OCI-LY3 (cell line): ENCODE measurements around the gene RNASET2.

Source experiments
- H2AFZ ChIP-seq: fragments of 200-600, 300-600 bp; shearing (Covaris generic); 2 replicates; pipeline ENCODE4 v1.6.0; 2014; ENCODE audit warnings: antibody characterized with exemption, low read depth, low read length
- H3K27ac ChIP-seq: fragments of 200-600, 300-600 bp; sonication (generic); 2 replicates; pipeline ENCODE4 v1.5.1; 2014; ENCODE audit warnings: mild to moderate bottlenecking, low read length, moderate library complexity, mixed read lengths
- H3K27me3 ChIP-seq: fragments of 200-600, 300-600 bp; sonication (generic); 2 replicates; pipeline ENCODE4 v1.6.1; 2014; ENCODE audit warnings: low read depth, low read length, mixed read lengths
- H3K36me3 ChIP-seq: fragments of 200-600, 300-600 bp; sonication (generic); replicated peaks from 2 replicates; pipeline ENCODE3; 2014; ENCODE audit warnings: low read depth, low read length, mixed read lengths
- H3K4me1 ChIP-seq: fragments of 300-600, 200-600 bp; sonication (generic); 2 replicates; pipeline ENCODE4 v1.6.1; 2014; ENCODE audit warnings: low read length, mixed read lengths
- H3K4me2 ChIP-seq: fragments of 200-600, 300-600 bp; sonication (generic); 2 replicates; pipeline ENCODE4 v1.6.1; 2014; ENCODE audit warnings: low read length, mixed read lengths
- H3K4me3 ChIP-seq: fragments of 300-600, 200-600 bp; sonication (generic); 2 replicates; pipeline ENCODE4 v1.5.1; 2014; ENCODE audit warnings: antibody characterized with exemption, mild to moderate bottlenecking, low read length, moderate library complexity
- H3K79me2 ChIP-seq: fragments of 300-600, 200-600 bp; shearing (Covaris generic); 2 replicates; pipeline ENCODE4 v1.6.1; 2014; ENCODE audit warnings: mild to moderate bottlenecking, low read length, mixed read lengths
- H3K9ac ChIP-seq: fragments of 300-600, 200-600 bp; shearing (Covaris generic); 2 replicates; pipeline ENCODE4 v1.6.0; 2014; ENCODE audit warnings: mild to moderate bottlenecking, low read length, moderate library complexity
- H3K9me3 ChIP-seq: fragments of 200-600, 300-600 bp; shearing (Covaris generic); 2 replicates; pipeline ENCODE4 v1.6.1; 2014; ENCODE audit warnings: low read length, mixed read lengths; ENCODE audit not compliant: insufficient read depth
- H4K20me1 ChIP-seq: fragments of 200-600, 300-600 bp; sonication (generic); 2 replicates; pipeline ENCODE4 v1.6.1; 2016; ENCODE audit warnings: low read length, mixed read lengths; ENCODE audit not compliant: insufficient read depth
- CTCF ChIP-seq: fragments of 200-600, 300-600 bp; sonication (generic); IDR thresholded peaks from 2 replicates; pipeline ENCODE4 v1.5.1; 2014; ENCODE audit warnings: antibody characterized with exemption, low read length, low read depth
- EZH2phosphoT487 ChIP-seq: fragments of 200-600 bp; shearing (Covaris generic); IDR thresholded peaks from 2 replicates; pipeline ENCODE4 v1.6.1; 2018; ENCODE audit warnings: antibody characterized with exemption, mixed run types, low read depth

RNASET2 gene

GRCh38 chr6:166933396-166933795 is 23.0 kb downstream of the RNASET2 start:
- no peaks in the 10 kb centered on the region for H4K20me1 ChIP-seq
- H3K4me3 ChIP-seq = no peak overlapping the region
- H3K9me3 ChIP-seq = no peaks in the 10 kb centered on the region
- no peaks in the 10 kb centered on the region for H3K79me2 ChIP-seq
- no peaks in the 10 kb centered on the region for H3K27me3 ChIP-seq
- H3K4me2 ChIP-seq = no peak overlapping the region
- H3K27ac ChIP-seq = no peak overlapping the region
- no peak for TF ChIP-seq EZH2phosphoT487
- TF ChIP-seq CTCF = no peak
- peaks cover 8% of the 10 kb centered on the region; the same call in 1 of the 2 replicates for H3K4me1 ChIP-seq
- H3K36me3 ChIP-seq = no peaks in the 10 kb centered on the region
- no peak overlapping the region for H3K9ac ChIP-seq
- no peak overlapping the region for H2AFZ ChIP-seq

GRCh38 chr6:166932616-166933015 is 23.7 kb downstream of the RNASET2 start:
- Histone ChIP-seq H4K20me1 (no peaks in the 10 kb centered on the region), H3K4me1 (peaks cover 8% of the 10 kb centered on the region; the same call in 1 of the 2 replicates), H3K9me3 (no peaks in the 10 kb centered on the region), H3K79me2 (no peaks in the 10 kb centered on the region), H3K27ac (no peak overlapping the region), H3K27me3 (no peaks in the 10 kb centered on the region), H2AFZ (no peak overlapping the region), H3K4me2 (no peak overlapping the region), H3K9ac (no peak overlapping the region), H3K4me3 (no peak overlapping the region), H3K36me3 (no peaks in the 10 kb centered on the region)
- TF ChIP-seq CTCF = no peak
- TF ChIP-seq EZH2phosphoT487 = no peak

GRCh38 chr6:166932116-166932515 is 24.2 kb downstream of the RNASET2 start:
- no peaks in the 10 kb centered on the region for H4K20me1 ChIP-seq
- no peak overlapping the region for H3K27ac ChIP-seq
- no peaks in the 10 kb centered on the region for H3K9me3 ChIP-seq
- H3K27me3 ChIP-seq = no peaks in the 10 kb centered on the region
- no peak overlapping the region for H2AFZ ChIP-seq
- no peaks in the 10 kb centered on the region for H3K36me3 ChIP-seq
- TF ChIP-seq EZH2phosphoT487 = no peak
- TF ChIP-seq CTCF = no peak
- H3K79me2 ChIP-seq = no peaks in the 10 kb centered on the region
- H3K4me3 ChIP-seq = no peak overlapping the region
- H3K4me1 ChIP-seq = peaks cover 8% of the 10 kb centered on the region; the same call in 1 of the 2 replicates
- no peak overlapping the region for H3K4me2 ChIP-seq
- no peak overlapping the region for H3K9ac ChIP-seq

- Histone ChIP-seq H3K4me3 (no peak overlapping the region), H3K36me3 (no peaks in the 10 kb centered on the region), H3K9ac (no peak overlapping the region), H2AFZ (no peak overlapping the region), H3K27me3 (no peaks in the 10 kb centered on the region), H3K4me1 (peaks cover 8% of the 10 kb centered on the region; the same call in 1 of the 2 replicates), H3K79me2 (no peaks in the 10 kb centered on the region), H3K9me3 (no peaks in the 10 kb centered on the region), H4K20me1 (no peaks in the 10 kb centered on the region), H3K27ac (no peak overlapping the region), H3K4me2 (no peak overlapping the region)
- TF ChIP-seq EZH2phosphoT487 (no peak), CTCF (no peak)
These were observed 24.9 kb downstream of the RNASET2 start for GRCh38 chr6:166931426-166931970.
